GM21619 (cell line): ENCODE data around the gene TRAP1.
"Not testable (repeated sequence)": the region's sequence is repeated elsewhere in the genome, so short reads cannot be mapped to it uniquely, and the experiment has no call there.

ENCODE experiments used
- ATAC-seq: cut with Tn5 transposase; IDR thresholded peaks from one replicate; pipeline ENCODE4 v1.9.1; 2021; ENCODE audit not compliant: unreplicated experiment

The TRAP1 gene

GRCh38 chr16:3618769-3619141 lies 98.6 kb downstream of the TRAP1 start:
- ATAC-seq: no peak

GRCh38 chr16:3612510-3613466 lies 104.5 kb downstream of the TRAP1 start:
- no peak for ATAC-seq

DNA sequence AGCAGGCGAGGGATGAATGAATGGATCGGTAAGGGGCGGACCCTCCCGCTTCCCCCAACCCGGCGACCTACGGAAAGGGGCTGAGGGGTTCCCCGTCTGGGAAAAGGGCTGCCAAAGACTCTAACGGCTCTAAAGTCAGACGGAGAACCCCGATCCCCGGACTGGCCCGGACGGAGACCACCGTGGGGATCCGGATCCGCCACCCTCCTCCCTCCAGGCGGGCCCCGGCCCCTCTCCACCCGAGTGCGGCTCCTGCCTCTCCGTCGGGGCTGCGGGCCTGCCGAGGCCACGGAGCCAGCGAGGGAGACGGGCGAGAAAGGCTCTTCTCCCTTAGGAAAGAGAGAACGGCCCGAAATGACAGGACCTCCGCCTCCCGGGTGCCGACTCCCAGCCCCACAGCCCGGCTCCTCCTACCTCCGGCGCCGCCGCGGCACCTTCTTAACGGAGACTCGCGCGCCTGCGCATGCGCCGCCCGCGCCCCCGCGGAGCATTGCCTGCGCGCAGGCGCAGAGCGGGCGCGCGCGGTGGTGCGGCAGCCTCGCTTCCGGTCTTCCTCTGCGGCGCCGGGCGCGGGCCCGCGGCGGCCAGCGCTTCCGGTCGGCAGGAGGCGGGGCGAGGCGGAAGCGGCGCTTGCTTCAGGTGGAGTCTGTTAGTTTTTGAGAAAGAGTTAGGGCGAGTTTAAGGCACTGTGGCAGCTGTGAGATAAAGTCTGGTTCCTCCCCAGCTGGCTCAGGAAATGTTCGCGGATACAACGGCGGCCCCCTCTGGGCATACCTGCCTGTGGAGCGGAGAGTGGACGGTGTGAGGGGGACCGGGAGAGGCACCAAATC lies 106.0 kb downstream of the TRAP1 start, which contains the start of gene SLX4:
SLX4 (minus strand) TSS at position 461 of the 830 bp plus-strand sequence. CDS start 2,642 bp downstream, outside the sequence.
- peak; percentile 83 for ATAC-seq

DNA sequence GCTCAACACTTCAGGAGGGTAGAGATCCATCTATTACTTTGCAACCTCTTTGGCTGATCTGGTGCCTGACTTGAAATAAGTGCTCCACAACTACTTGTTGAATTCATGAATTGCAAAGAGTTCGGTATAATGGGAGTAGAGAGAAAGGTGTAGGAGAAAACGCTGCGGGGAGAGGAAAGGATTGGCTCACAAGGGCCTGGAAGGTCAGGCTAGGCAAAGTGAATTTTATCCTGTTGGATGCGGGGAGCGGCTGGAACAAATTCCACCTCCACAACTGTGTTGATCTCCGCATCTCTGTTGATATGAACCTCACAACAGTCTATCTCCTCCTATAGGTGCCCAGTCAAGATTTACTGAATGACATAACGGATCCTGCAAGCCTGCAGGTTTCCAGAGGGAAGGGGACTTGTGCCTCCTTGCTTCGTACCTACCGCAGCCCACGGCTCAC lies 106.6 kb downstream of the TRAP1 start:
- peak; percentile 5 for ATAC-seq

- ATAC-seq: no peak
Measured at GRCh38 chr16:3609895-3610697, 107.2 kb downstream of the TRAP1 start.

DNA sequence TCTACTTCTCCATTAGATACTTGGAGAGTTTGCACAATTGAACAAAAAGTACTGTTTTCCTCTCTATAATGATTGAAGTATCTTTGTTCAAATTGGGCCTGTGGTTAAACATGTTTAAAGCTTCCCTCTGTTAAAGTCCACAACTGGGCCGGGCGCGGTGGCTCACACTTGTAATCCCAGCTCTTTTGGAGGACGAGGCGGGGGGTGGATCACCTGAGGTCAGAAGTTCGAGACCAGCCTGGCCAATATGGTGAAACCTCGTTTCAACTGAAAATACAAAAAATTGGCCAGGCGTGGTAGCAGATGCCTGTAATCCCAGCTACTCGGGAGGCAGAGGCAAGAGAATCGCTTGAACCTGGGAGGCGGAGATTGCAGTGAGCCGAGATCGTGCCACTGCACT lies 108.3 kb downstream of the TRAP1 start:
- ATAC-seq: not testable (repeated sequence)

GRCh38 chr16:3608069-3608468 lies 109.3 kb downstream of the TRAP1 start:
- no peak for ATAC-seq
